ENCODE data around the gene DIS3.
A peak's percentile ranks its signal among the peaks of the same experiment; 100 is the strongest.
"Not testable (repeated sequence)": the region's sequence is repeated elsewhere in the genome, so short reads cannot be mapped to it uniquely, and the experiment has no call there.

DIS3 gene, protein sequence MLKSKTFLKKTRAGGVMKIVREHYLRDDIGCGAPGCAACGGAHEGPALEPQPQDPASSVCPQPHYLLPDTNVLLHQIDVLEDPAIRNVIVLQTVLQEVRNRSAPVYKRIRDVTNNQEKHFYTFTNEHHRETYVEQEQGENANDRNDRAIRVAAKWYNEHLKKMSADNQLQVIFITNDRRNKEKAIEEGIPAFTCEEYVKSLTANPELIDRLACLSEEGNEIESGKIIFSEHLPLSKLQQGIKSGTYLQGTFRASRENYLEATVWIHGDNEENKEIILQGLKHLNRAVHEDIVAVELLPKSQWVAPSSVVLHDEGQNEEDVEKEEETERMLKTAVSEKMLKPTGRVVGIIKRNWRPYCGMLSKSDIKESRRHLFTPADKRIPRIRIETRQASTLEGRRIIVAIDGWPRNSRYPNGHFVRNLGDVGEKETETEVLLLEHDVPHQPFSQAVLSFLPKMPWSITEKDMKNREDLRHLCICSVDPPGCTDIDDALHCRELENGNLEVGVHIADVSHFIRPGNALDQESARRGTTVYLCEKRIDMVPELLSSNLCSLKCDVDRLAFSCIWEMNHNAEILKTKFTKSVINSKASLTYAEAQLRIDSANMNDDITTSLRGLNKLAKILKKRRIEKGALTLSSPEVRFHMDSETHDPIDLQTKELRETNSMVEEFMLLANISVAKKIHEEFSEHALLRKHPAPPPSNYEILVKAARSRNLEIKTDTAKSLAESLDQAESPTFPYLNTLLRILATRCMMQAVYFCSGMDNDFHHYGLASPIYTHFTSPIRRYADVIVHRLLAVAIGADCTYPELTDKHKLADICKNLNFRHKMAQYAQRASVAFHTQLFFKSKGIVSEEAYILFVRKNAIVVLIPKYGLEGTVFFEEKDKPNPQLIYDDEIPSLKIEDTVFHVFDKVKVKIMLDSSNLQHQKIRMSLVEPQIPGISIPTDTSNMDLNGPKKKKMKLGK

DNA sequence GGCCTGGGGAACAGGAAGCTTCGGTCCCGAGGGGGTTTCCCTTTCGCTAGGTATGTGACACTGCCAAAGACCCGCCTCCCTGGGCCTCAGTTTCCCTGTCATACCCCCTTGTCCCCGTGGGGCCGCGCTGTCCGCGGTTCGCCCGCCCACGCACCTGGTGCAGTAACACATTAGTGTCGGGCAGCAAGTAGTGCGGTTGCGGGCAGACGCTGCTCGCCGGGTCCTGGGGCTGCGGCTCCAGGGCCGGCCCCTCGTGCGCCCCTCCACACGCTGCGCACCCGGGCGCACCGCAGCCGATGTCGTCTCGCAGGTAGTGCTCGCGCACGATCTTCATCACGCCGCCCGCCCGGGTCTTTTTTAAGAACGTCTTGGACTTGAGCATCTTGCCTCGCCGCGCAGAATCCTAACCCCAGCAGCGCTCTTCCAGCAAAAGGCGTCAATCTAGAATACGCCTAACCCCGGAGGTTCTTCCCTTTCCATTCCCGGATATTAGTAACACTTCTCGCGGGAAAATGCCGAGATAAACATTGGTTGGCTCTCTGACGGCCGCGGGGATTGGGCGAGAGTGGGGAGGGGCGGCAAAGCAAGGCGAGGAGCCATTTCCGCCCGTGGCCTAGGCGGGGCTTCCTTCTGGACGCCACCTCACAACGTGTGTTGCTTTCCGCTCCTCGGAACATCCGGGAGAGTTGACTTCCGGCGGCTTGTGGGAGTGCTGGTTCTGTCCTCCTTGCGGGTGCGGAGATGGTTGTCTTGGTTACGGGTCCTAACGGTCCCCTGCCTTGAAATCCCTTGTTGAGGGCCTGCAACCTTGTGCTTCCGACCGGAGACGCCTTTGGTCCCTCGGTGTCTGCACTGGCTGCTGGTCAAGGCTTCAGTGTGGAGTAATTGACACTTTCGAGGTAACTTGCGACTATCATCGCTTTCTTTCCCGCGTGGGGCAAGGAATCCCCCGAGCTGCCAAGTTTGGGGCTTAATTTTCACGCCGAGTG, at the start of gene DIS3, which contains the start of gene PIBF1:
DIS3 (minus strand) TSS at position 450 of the 989 bp plus-strand sequence; CDS start at position 382, 68 bp downstream.
PIBF1 (plus strand) TSS at position 683 of the 989 bp plus-strand sequence. CDS start 1,337 bp downstream, outside the sequence.
- DNase-seq = peak; percentile 90

DNA sequence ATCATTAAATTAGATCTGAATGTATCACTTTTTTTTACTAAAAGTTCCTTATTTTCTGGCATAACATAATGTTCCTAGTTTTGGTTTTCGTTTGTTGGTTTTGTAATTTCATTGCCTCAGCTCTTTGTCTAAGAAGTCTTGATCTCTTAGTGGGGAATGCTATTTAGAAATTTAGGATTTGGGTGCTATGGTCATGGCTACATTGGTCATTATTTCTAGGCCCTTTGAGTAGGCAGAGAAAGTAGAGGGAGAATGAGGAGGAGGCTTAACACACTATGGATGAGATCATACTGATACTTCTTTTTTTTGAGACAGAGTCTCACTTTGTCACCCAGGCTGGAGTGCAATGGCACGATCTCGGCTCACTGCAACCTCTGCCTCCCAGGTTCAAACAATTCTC, 42.0 kb upstream of the DIS3 start:
- no peak for DNase-seq

DNA sequence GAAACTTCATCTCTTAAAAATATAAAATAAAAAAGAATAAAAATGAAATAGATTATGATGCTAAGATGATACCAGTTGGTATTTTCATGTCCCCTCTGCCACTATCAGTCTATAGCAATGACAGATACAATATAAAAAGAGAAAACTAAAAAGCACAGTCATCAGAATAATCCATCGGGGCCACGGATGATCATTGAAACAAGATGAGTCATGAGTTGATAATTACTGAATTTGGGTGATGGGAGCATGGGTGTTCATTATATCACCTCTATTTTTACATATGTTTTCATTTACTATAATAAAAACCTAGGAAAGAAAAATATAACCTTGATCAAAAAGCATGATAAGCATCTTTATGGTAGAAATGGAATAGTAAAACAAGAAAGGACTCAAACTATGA, 41.4 kb upstream of the DIS3 start:
- DNase-seq = no peak

DNA sequence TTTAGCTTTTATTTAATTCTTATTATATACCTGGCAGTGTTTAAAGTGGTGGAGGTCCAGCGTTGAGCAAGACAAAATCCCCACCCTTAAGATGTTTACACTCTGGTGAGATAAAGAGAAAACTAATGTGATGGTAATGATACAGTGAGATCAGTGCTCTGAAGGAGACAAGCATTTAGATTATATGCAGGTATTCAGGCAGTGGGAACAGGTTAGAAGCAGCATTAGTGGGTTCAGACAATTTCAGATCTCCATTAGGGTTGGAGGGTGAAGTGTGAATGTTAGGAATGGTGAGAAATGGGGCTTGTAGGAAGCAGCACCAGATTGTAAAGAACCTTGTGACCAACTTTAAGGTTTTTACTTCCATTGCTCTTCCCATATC, 39.2 kb upstream of the DIS3 start:
- DNase-seq = no peak

DNA sequence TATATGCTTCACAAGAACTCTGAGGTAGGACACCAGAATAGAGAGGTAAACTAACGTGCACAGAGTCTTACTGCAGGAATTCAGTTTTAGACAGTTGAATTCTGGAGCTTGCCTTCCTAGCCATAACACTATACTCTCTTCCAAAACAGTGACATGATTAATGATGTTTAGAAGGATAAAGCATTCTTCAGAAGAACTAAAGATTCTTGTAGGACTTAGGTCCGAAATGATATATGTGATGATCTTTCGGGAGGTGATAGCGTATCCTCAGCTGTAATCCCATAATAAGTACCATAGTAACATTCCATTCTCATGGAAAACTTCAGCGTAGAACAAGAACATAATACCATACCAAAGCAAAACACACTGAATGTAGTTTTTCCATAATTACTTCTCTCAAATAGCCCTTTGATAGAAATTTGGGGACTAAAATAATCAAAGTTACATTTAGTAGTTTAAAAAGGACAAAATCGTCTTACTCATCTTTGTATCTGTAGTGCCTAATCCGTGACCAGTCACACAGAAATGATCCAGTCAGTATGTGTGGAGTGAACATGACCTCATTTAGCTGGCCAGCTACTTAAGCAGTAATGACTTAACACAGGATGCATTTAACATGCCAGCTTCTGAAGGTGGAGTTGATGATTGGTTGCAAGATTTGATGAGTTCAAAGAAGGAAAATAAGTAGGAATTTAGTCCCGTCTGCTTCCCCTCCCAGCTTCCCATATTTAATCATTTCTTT, 38.6 kb upstream of the DIS3 start:
- no peak for DNase-seq

DNA sequence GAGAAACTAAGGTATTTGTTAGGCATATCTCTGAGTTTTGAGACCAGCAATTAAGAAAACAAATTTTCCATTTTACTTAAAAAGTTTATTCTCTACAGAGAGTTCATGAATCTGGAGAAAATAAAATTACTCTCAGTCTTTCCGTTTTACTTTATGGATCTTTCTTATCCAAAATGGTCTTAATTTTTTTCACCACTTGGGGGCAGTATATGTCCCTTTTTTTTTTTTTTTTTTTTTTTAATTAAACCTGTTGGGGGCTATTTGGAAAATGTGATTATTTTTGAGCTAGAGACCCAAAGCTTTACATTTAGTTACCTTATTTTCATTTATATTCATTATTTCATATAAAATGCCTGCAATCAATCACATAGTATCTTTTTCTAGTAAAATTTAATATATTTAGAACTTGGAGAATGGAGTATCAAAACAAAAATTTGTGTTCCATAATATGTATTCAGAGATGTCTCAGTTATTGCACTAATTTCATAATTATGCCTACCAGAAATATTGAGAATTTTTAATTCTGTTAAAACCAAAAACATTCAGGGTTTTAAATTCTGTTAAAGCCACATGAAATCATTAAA, 27.3 kb upstream of the DIS3 start:
- DNase-seq = no peak

DNA sequence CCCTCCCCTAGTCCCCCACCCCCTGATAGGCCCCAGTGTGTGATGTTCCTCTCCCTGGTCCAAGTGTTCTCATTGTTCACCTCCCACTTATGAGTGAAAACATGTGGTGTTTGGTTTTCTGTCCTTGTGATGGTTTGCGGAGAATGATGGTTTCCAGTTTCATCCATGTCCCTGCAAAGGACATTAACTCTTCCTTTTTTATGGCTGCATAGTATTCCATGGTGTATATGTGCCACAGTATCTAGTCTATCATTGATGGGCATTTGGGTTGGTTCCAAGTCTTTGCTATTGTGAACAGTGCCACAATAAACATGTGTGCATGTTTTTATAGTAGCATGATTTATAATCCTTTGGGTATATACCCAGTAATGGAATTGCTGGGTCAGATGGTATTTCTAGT, 24.8 kb upstream of the DIS3 start:
- DNase-seq = not testable (repeated sequence)

DNA sequence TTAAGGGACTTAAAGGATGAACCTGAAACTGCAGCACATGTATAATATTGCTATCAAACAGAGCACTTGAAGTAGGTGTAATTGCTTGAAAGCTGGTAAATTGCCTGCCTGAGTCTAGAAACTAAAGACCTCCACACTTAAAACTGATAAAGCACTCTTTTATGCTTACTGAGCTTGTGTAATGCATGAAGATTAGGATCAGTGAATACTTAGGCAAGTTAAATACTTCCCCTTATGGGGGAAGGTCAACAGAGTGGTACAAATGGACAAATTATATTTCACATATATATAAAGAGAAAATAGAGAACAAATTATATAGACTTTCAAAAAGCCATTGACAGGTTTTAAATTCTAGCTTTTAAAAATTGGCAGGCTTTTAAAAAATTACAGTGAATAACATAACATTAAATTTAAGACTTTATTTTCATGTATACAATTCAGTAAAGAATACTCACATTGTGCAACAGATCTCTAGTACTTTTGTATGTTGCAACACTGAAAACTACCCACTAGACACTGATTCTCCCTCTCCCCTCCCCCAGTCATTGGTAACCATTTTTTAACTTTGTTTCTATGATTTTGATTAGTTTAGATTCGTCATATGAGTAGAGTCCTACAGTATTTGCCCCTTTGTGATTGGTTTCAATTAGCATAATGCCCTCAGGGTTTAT, 24.1 kb upstream of the DIS3 start:
- no peak for DNase-seq

DNA sequence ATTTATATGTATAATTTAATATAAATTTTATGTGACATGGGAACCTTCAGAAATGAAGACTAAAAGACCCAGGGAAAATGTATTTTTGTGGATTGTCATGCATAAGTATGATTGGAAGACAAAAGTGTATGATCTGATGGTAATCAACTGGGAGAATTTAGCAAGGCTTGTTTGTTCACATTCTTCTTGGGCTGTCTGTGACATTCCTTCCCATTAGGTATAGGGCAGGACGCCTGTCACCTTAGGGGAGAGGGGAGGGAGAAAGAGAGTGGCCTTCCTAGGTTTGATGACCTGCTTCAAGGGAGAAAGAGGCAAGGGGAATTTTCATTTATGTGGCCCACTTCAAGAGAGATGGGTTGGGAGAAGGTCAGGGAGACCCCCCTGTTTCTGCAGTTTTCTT, 22.6 kb upstream of the DIS3 start:
- no peak for DNase-seq

DNA sequence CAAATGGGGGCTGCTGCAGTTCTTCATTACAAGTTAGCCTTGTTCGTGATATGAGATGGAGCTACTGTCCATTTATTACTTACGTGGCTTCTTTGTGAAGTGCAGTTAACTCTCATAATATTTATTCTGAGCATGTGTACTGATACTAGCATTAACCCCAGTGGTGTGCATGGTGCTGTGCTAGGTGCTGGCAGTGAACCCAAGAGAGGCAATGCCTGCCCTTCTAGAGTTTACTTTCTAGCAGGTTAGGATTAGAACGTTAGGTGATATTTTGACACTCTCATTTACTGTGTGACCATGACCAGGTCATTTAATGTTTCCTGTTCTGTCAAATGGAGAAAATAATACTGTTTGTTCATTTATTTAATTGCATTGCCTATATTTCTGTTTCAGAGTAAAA, 17.1 kb upstream of the DIS3 start:
- no peak for DNase-seq

DNA sequence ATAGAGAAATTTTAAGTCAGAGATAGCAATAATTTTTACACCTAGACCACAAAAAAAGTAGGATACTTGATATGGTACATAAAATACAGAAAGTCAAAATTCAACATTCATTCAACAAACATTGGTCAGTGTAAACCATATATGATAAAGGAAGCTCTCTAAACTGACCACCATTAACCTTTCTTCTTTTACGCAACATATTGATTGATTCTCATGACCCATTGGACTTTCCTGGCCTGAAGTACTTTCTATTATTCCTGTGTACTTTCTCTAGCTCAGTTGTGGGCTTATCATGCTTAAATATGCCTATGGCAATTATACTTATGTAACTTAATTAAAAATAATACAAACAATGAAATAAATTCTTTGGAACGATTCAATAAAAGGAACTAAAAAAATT, 10.9 kb upstream of the DIS3 start:
- DNase-seq = no peak

DNA sequence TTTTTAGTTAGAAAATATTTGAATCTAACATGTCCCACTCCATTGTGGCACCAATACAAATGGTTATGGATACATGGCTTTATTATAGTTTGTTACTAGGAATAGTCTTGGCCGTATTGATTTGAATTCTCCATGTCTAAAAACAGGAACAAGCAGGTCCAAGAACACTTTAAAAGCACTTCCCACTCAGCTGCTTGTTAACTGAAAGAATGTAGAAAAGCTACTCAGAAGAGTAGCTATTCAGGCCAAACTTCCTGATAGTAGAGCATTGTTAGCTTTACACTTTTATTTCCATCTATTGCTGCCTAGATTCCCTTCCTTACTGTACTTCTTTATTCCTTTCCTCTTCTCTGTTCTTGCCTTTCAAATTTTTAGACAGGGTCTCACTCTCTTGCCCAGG, 7.1 kb upstream of the DIS3 start:
- DNase-seq = no peak

DNA sequence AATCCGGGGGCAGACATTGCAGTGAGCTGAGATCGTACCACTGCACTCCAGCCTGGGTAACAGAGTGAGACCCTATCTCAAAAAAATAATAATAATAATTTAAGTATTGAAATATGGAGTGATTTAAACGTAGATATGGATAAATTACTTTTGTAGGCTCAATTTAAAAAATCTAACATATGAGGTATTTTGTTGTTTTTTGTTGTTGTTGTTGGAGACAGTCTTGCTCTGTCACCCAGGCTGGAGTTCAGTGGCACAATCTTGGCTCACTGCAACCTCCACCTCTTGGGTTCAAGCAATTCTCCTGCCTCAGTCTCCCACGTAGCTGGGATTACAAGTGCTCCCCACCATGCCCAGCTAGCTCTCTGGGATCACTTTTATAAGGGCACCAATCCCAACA, 3.0 kb upstream of the DIS3 start:
- DNase-seq = not testable (repeated sequence)

DNA sequence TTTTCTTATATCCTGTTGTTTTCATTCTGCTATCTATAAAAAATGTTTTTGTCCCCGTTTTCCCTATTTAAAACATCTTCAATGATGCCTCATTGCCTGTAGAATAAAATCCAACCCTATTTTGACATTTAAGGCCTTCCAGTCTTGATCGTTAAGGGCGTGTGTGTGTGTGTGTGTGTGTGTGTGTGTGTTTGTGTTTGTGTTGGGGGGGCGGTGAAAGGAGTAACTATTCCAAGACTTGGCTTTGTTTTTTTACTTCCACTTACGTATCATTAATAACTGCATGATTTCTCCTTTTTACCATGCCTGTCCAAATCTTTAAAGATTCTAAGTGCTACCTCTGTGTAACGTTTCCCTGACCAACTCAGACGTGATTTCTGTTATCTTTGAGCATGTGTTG, 1.0 kb upstream of the DIS3 start:
- no peak for DNase-seq

DNA sequence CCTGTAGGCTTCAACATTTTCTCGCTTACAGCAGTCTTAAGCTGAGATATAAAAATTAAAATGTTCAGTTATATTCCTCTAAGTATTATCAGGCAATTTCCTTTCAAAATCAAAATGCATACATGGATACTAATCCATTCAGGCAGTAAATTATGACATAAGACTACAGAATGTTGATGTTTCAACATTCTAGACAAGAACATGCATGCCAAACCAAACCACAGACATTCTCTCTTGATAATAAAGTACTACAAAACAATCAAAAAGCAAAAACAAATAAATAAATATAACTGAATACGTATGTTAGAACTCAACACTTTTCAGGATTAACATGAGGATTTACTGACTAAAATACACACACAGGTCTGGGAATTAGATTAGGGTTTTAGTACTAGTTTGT, 7.7 kb downstream of the DIS3 start:
- DNase-seq = no peak

DNA sequence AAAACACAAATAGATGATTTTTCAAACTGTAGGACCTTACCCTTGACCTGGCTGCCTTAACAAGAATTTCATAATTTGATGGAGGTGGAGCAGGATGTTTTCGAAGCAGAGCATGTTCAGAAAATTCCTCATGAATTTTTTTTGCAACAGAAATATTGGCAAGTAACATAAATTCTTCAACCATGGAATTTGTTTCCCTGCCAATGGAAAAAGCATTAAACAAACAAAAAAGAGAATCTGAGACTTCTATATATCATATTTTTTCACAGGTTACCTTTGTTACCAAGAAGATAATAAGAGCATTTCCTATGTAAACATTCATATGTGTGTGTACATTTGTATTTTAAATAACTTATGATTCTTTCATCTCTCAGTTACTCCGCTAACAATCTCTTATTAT, 18.3 kb downstream of the DIS3 start:
- DNase-seq = no peak

DNA sequence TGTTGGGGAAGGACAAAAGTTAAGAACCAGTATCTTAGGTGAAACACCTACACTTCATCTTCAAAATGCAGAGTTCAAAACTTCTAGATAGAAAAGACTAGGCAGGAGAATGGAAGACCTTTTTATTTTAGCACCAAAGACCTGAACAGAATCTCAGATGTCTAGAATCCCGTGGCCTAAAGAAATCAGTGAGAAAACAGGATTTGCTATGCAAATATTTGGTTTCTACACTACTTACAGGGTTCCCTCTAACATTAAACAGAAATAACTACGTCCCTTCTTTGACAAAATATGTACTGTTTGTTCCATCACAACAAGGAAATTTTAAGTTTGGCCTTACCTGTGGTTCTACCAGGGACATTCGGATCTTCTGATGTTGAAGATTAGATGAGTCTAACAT, 21.5 kb downstream of the DIS3 start:
- DNase-seq = no peak

DNA sequence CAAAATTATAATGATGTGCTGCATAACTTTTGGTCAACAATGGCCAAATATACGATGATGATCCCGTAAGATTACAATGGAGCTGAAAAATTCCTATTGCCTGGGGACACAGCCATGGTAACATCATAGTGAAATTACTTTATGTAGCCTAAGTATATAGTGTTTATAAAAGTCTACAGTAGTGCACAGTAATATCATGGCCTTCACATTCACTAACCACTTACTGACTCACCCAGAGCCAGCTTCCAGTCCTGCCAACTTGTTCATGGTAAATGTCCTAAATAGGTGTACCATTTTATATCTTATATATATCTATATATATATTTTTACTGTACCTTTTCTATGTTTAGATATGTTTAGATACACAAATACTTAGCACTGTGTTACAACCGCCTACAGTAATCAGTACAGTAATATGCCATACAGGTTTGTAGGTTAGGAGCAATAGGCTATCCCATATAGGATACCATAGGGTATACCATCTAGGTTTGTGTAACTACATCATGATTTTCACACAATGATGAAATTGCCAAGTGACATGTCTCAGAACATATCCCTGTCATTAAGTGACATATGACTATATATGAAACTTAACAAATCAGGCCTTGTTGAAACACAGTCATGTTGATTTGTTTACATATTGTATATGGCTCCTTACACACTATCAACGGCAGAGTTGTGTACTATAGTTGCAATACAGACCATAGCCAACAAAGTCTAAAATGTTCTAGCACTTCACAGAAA, 23.7 kb downstream of the DIS3 start:
- DNase-seq = no peak

DNA sequence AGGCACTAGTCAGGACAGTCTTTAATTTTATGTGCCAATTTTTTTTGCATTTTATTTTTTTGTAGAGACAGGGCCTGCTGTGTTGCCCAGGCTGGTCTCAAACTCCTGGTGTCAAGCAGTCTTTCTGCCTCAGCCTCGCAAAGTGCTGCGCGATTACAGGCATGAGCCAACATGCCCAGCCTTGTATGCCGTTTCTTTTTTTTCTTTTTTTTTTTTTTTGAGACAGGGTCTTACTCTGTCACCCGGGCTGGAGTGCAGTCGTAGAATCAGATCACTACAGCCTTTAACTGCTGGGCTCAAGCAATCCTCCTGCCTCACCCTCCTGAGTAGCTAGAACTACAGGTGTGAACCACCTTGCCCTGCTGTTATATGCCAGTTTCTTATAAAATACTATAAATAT, 27.6 kb downstream of the DIS3 start:
- DNase-seq = no peak

DNA sequence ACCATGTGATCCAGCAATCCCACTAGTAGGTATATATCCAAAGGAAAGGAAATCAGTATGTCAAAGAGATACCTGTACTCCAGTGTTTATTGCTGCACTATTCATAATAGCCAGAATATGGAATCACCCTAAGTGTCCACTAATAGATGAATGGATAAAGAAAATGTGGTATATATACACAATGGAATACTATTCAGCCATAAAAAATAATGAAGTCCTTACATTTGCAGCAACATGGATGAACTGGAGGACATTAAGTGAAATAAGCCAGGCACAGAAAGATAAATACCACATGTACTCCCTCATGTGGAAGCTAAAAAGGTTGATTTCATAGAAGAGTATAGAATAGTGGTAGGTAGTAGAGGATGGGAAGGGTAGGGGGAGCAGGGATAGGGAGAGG, 30.5 kb downstream of the DIS3 start:
- no peak for DNase-seq

Measured in DMS 273 treated with DMSO at 0.1 percent for 48 hours (cell line).